GM12878 (cell line): ENCODE measurements around the gene SYCP3. TPM values are rescaled to one million over a fixed set of nuclear protein-coding genes. Genes with fewer than 3 reads are reported as not detected.

ENCODE experiments used
- ATAC-seq: fragments of 200-7000 bp; cut with Tn5 transposase; 3 replicates; pipeline ENCODE4 v1.9.1; 2020; ENCODE audit warnings: mild to moderate bottlenecking, moderate library complexity
- BruUV-seq: library from RNA; stranded (reverse); fragments of 400-500 nt; replicated peaks from 2 replicates; lab custom pipeline; 2021; lab: Mats Ljungman, UMichigan
- CTCF ChIA-PET: fragments of 300-600 bp; sonication (Branson Sonifier 250); formaldehyde crosslinking; extraction: SDS; loops from one replicate; lab custom pipeline; 2021; ENCODE audit warnings: inconsistent platforms; lab: Yijun Ruan, JAX
- POLR2A ChIA-PET: fragments of 350-600 bp; formaldehyde crosslinking; extraction: SDS; loops from one replicate; lab custom pipeline; 2021; ENCODE audit warnings: inconsistent platforms; lab: Charles Lee
- RAD21 ChIA-PET: fragments of 300-600 bp; sonication (Branson Sonifier 250); formaldehyde crosslinking; loops from one replicate; lab custom pipeline; 2023; ENCODE audit warnings: antibody characterized with exemption; ENCODE audit not compliant: unreplicated experiment; lab: Charles Lee
- SMC1A ChIA-PET: fragments of 300-600 bp; sonication (Branson Sonifier 250); formaldehyde crosslinking; loops from one replicate; lab custom pipeline; 2023; ENCODE audit not compliant: unreplicated experiment, uncharacterized antibody; lab: Charles Lee
- DNase-seq: peaks from one replicate; pipeline ENCODE4 v3.0.0-alpha.2; 2011; ENCODE audit warnings: low read depth, low spot score
- FAIRE-seq: peaks from 3 replicates; lab custom pipeline; 2011; peaks lifted over from hg19 to GRCh38; lab: Jason Lieb, UNC
- H2AFZ ChIP-seq: 2 replicates; pipeline ENCODE4 v1.6.0; 2011; ENCODE audit warnings: low read depth, low read length, control low read depth; ENCODE audit not compliant: control insufficient read depth
- H3K27ac ChIP-seq: 2 replicates; pipeline ENCODE4 v1.5.1; 2011; ENCODE audit warnings: control low read depth; ENCODE audit not compliant: control insufficient read depth, insufficient read depth
- H3K27me3 ChIP-seq, 2 experiments: replicated peaks in 1 of 2; 2 replicates each; pipeline versions ENCODE4 v1.6.0 to v1.6.1; 2011; ENCODE audit warnings: low read length in 1 of 2; ENCODE audit not compliant: control insufficient read depth in 2 of 2, insufficient read depth in 2 of 2
- H3K36me3 ChIP-seq, 2 experiments: 2 replicates each; pipeline ENCODE4 v1.5.1; 2011; ENCODE audit warnings: low read length in 1 of 2; ENCODE audit not compliant: control insufficient read depth in 2 of 2, insufficient read depth in 2 of 2
- H3K4me1 ChIP-seq: 2 replicates; pipeline ENCODE4 v1.6.1; 2011; ENCODE audit warnings: mild to moderate bottlenecking, low read length, moderate library complexity, mixed read lengths; ENCODE audit not compliant: control insufficient read depth, insufficient read depth
- H3K4me2 ChIP-seq: 2 replicates; pipeline ENCODE4 v1.6.0; 2011; ENCODE audit warnings: control low read depth; ENCODE audit not compliant: control insufficient read depth, insufficient read depth
- H3K4me3 ChIP-seq: fragments of 200-600 bp; sonication (generic); 2 replicates; pipeline ENCODE4 v1.5.1; 2016
- H3K79me2 ChIP-seq: 2 replicates; pipeline ENCODE4 v1.6.0; 2011; ENCODE audit warnings: low read length; ENCODE audit not compliant: control insufficient read depth, insufficient read depth
- H3K9ac ChIP-seq: 2 replicates; pipeline ENCODE4 v1.8.0; 2011; ENCODE audit warnings: low read length, control low read depth, mixed read lengths; ENCODE audit not compliant: control insufficient read depth, insufficient read depth
- H3K9me3 ChIP-seq: replicated peaks from 3 replicates; pipeline ENCODE4 v1.5.1; 2011; ENCODE audit warnings: mild to moderate bottlenecking, low read length; ENCODE audit not compliant: control insufficient read depth, insufficient read depth
- H4K20me1 ChIP-seq: 2 replicates; pipeline ENCODE4 v1.6.0; 2011; ENCODE audit not compliant: control insufficient read depth, insufficient read depth
- ATF7 ChIP-seq: fragments of 450-650 bp; IDR thresholded peaks from 2 replicates; pipeline ENCODE4 v1.6.1; 2016; ENCODE audit warnings: low read depth, mild to moderate bottlenecking
- E2F8 ChIP-seq: fragments of 450-650 bp; IDR thresholded peaks from 2 replicates; pipeline ENCODE4 v1.6.1; 2018; ENCODE audit warnings: mild to moderate bottlenecking, low read depth, moderate library complexity; ENCODE audit not compliant: partially characterized antibody
- EGR1 ChIP-seq, 2 experiments: IDR thresholded peaks; 1 replicate in 1 of 2; 2 replicates in 1 of 2; pipeline ENCODE4 v1.6.1; 2011 to 2012; ENCODE audit warnings: low read depth in 2 of 2, low read length in 2 of 2, borderline replicate concordance in 1 of 2, mild to moderate bottlenecking in 1 of 2, moderate library complexity in 1 of 2
- EP300 ChIP-seq, 2 experiments: fragments of 150-350 bp in 1 of 2; IDR thresholded peaks; 2 replicates each; pipeline ENCODE4 v1.6.1; 2011 to 2012; ENCODE audit warnings: low read depth in 2 of 2, low read length in 2 of 2, borderline replicate concordance in 1 of 2, improper control_type of control experiment in 1 of 2, inconsistent platforms in 1 of 2; ENCODE audit not compliant: control insufficient read depth in 1 of 2
- HDGF ChIP-seq: fragments of 450-650 bp; IDR thresholded peaks from 2 replicates; pipeline ENCODE4 v1.6.1; 2016; ENCODE audit warnings: antibody characterized with exemption
- HSF1 ChIP-seq: fragments of 150-350 bp; IDR thresholded peaks from 2 replicates; pipeline ENCODE4 v1.6.1; 2014; ENCODE audit warnings: mild to moderate bottlenecking, low read depth, low read length
- IKZF1 ChIP-seq: fragments of 450-650 bp; conservative IDR thresholded peaks from 2 replicates; pipeline ENCODE4 v1.6.1; 2017; ENCODE audit warnings: antibody characterized with exemption, mild to moderate bottlenecking
- NR2C1 ChIP-seq: fragments of 450-650 bp; IDR thresholded peaks from 2 replicates; pipeline ENCODE4 v1.6.1; 2017; ENCODE audit warnings: antibody characterized with exemption, mild to moderate bottlenecking, moderate library complexity
- PAX5 ChIP-seq: IDR thresholded peaks from 2 replicates; pipeline ENCODE4 v1.6.1; 2011; ENCODE audit warnings: low read depth, low read length, borderline replicate concordance
- PBX3 ChIP-seq: IDR thresholded peaks from 2 replicates; pipeline ENCODE4 v1.6.1; 2011; ENCODE audit warnings: mild to moderate bottlenecking, low read depth, low read length, moderate library complexity; ENCODE audit not compliant: insufficient replicate concordance
- SMAD5 ChIP-seq: IDR thresholded peaks from 2 replicates; pipeline ENCODE4 v1.6.1; 2016; ENCODE audit warnings: antibody characterized with exemption, low read depth
- ZBTB11 ChIP-seq: fragments of 450-650 bp; formaldehyde crosslinking; IDR thresholded peaks from 2 replicates; pipeline ENCODE4 v1.5.0; 2022; ENCODE audit warnings: mild to moderate bottlenecking, missing genetic modification characterization
- ZNF622 ChIP-seq: fragments of 450-650 bp; IDR thresholded peaks from 2 replicates; pipeline ENCODE4 v1.6.1; 2017; ENCODE audit warnings: mild to moderate bottlenecking, inconsistent platforms
- WGBS: methylation state at CpG from one replicate; pipeline ENCODE4 v1.1.6; 2016; ENCODE audit warnings: low lambda C conversion rate; ENCODE audit not compliant: insufficient replicate concordance, insufficient coverage; ENCODE audit errors: missing lambda C conversion rate; 5-methylcytosine and 5-hydroxymethylcytosine counted together
- in situ Hi-C: fragments of 300-500 bp; cut with MboI; formaldehyde crosslinking; loops from 9 replicates; pipeline ENCODE4 v1.14.3; 2018; ENCODE audit warnings: mixed read lengths
- intact Hi-C: fragments of 100-400 bp; cut with micrococcal nuclease; formaldehyde crosslinking; loops from one replicate; pipeline ENCODE4 v1.14.2; 2022; ENCODE audit not compliant: unreplicated experiment
- polyA plus RNA-seq, 11 experiments: library from polyadenylated mRNA; depleted of rRNA in 4 of 11; unstranded in 6 of 11; stranded (reverse) in 5 of 11; fragments of >200 nt; fragmentation: Nextera tagmentation in 4 of 11; fragmentation: Illumina TruSeq in 1 of 11; extraction: Ambion mirVana in 4 of 11; extraction: Trizol in 1 of 11; gene quantifications; 1 replicate in 1 of 11; 2 replicates in 10 of 11; pipeline versions ENCODE4 v1.2.1 to v1.2.3, GENCODE V29; 2011 to 2016; ENCODE audit warnings: inconsistent platforms in 2 of 11, missing spikeins in 2 of 11, low read depth in 1 of 11
- total RNA-seq, 4 experiments: library from RNA; depleted of rRNA in 3 of 4; stranded (reverse); fragments of >200 nt in 3 of 4; fragmentation: Illumina TruSeq in 1 of 4; extraction: Trizol in 1 of 4; gene quantifications; 2 replicates each; pipeline versions ENCODE4 v1.2.1 to v1.2.3, GENCODE V29; 2013 to 2021

SYCP3 gene
- total and polyA plus RNA-seq, 10 of the 15 experiments (the other 5 are each of a cell fraction or from before 2014, with no cell fraction given), result 0.08 to 0.58 (median 0.21) TPM

- TF ChIP-seq E2F8, result no peak
Observed at GRCh38 chr12:101781834-101782233, 42.6 kb upstream of the SYCP3 start (continued).

GRCh38 chr12:101780599-101780998 lies 41.3 kb upstream of the SYCP3 start:
- in situ Hi-C loops (no loop called here), intact Hi-C loops (no loop called here)
- ATAC-seq (no peak), DNase-seq (no peak), FAIRE-seq (no peak)
- Histone ChIP-seq H3K79me2 (no peaks in the 10 kb centered on the region), H3K9ac (no peak overlapping the region), H3K27me3 (no peaks in the 10 kb centered on the region), H3K4me2 (no peak overlapping the region), H2AFZ (no peak overlapping the region), H3K4me3 (no peak overlapping the region), H3K9me3 (no peaks in the 10 kb centered on the region), H4K20me1 (no peaks in the 10 kb centered on the region), H3K27ac (no peak overlapping the region), H3K4me1 (no peaks in the 10 kb centered on the region), H3K36me3 (peaks cover 7 to 9% of the 10 kb centered on the region in 2 experiments; a peak in 3 of 4 replicates)
- SMC1A ChIA-PET, result interaction anchor here (0.6 to 4.0 kb wide), 12 partner anchors 12 to 460 kb away, joined by 3 to 30 read pairs (median 4); partner anchors contain the start of gene GNPTAB
- RAD21 ChIA-PET, result interaction anchor here (1.1 to 2.4 kb wide), 4 partner anchors 47 to 59 kb away, joined by 3 to 14 read pairs (median 8); partner anchors contain the start of gene GNPTAB
- 78% methylated on average over 2 of the region's 2 CpGs for WGBS
- CTCF ChIA-PET, result interaction anchor here (0.6 to 7.6 kb wide), 11 partner anchors 8 to 1031 kb away, joined by 3 to 63 read pairs (median 6); partner anchors contain the start of gene GNPTAB
- BruUV-seq, result no TSS peak
- TF ChIP-seq ZNF622 (no peak), NR2C1 (no peak), HDGF (no peak), SMAD5 (no peak), PBX3 (no peak), EP300 (IDR thresholded peaks at IDR 0.05; ENCODE audit: borderline replicate concordance in 1 of 2, control insufficient read depth in 1 of 2, low read depth in 2 of 2, low read length in 2 of 2) (no peak), ZBTB11 (CRISPR knock-in tag) (no peak), HSF1 (no peak), ATF7 (no peak), EGR1 (IDR thresholded peaks at IDR 0.05; ENCODE audit: borderline replicate concordance in 1 of 2, low read depth in 2 of 2, low read length in 2 of 2) (no peak), PAX5 (no peak), IKZF1 (no peak)
- POLR2A ChIA-PET, result interaction anchor here (1.8 kb wide), 1 partner anchor 13 kb away, joined by 5 read pairs; no protein-coding TSS in a partner anchor
